Mesenchymal stem cell (in vitro differentiated cells and primary cell): ENCODE results near the gene CSNK1E.
A peak's percentile ranks its signal among the peaks of the same experiment; 100 is the strongest.
"Not testable (repeated sequence)": the region's sequence is repeated elsewhere in the genome, so short reads cannot be mapped to it uniquely, and the experiment has no call there.

Experiments
- DNase-seq: peaks from one replicate; pipeline ENCODE4 v3.0.0-alpha.2; 2013
- H2AFZ ChIP-seq: one replicate; pipeline ENCODE4 v1.6.1; 2013; ENCODE audit warnings: low read depth, mild to moderate bottlenecking, control low read depth, inconsistent platforms, low read length, moderate library complexity
- H2AK5ac ChIP-seq: 2 replicates; pipeline ENCODE4 v1.6.1; 2013; ENCODE audit warnings: low read length, moderate library complexity, mild to moderate bottlenecking, inconsistent platforms; ENCODE audit not compliant: severe bottlenecking
- H2BK120ac ChIP-seq: one replicate; pipeline ENCODE4 v1.6.1; 2013; ENCODE audit warnings: low read depth, mild to moderate bottlenecking, inconsistent platforms, low read length, moderate library complexity
- H2BK12ac ChIP-seq, 2 experiments: one replicate each; pipeline ENCODE4 v1.6.1; 2013; ENCODE audit warnings: inconsistent platforms in 2 of 2, low read length in 2 of 2, mild to moderate bottlenecking in 2 of 2, moderate library complexity in 2 of 2, control low read depth in 1 of 2
- H2BK15ac ChIP-seq: one replicate; pipeline ENCODE4 v1.6.1; 2013; ENCODE audit warnings: mild to moderate bottlenecking, low read depth, inconsistent platforms; ENCODE audit not compliant: poor library complexity, severe bottlenecking
- H2BK5ac ChIP-seq: 2 replicates; pipeline ENCODE4 v1.6.1; 2013; ENCODE audit warnings: low read depth, mild to moderate bottlenecking, low read length, control low read depth, inconsistent platforms; ENCODE audit not compliant: poor library complexity, severe bottlenecking
- H3K14ac ChIP-seq, 2 experiments: one replicate each; pipeline ENCODE4 v1.6.1; 2013; ENCODE audit warnings: inconsistent platforms in 2 of 2, low read length in 2 of 2, control low read depth in 1 of 2, mild to moderate bottlenecking in 1 of 2, moderate library complexity in 1 of 2
- H3K18ac ChIP-seq, 2 experiments: one replicate each; pipeline ENCODE4 v1.6.1; 2013; ENCODE audit warnings: inconsistent platforms in 2 of 2, low read length in 2 of 2, control low read depth in 1 of 2, low read depth in 1 of 2, mild to moderate bottlenecking in 1 of 2
- H3K23ac ChIP-seq, 2 experiments: one replicate each; pipeline ENCODE4 v1.6.1; 2013; ENCODE audit warnings: inconsistent platforms in 2 of 2, low read length in 2 of 2, mild to moderate bottlenecking in 2 of 2, moderate library complexity in 2 of 2, control low read depth in 1 of 2
- H3K27ac ChIP-seq: 2 replicates; pipeline ENCODE4 v1.5.1; 2013; ENCODE audit warnings: mild to moderate bottlenecking, moderate library complexity, low read length, control low read depth, inconsistent platforms; ENCODE audit not compliant: poor library complexity, severe bottlenecking
- H3K27me3 ChIP-seq, 2 experiments: 2 replicates each; pipeline versions ENCODE4 v1.6.1 to v1.7.0; 2013; ENCODE audit warnings: low read length in 2 of 2, mild to moderate bottlenecking in 2 of 2, moderate library complexity in 2 of 2, control low read depth in 1 of 2, inconsistent platforms in 1 of 2; ENCODE audit not compliant: control insufficient read depth in 1 of 2, insufficient read depth in 1 of 2
- H3K36me3 ChIP-seq, 2 experiments: 2 replicates each; pipeline versions ENCODE4 v1.6.1 to v1.7.0; 2013; ENCODE audit warnings: low read length in 2 of 2, control low read depth in 1 of 2, inconsistent platforms in 1 of 2, low read depth in 1 of 2, mild to moderate bottlenecking in 1 of 2; ENCODE audit not compliant: insufficient read depth in 2 of 2, control insufficient read depth in 1 of 2
- H3K4ac ChIP-seq, 2 experiments: one replicate each; pipeline ENCODE4 v1.6.1; 2013; ENCODE audit warnings: inconsistent platforms in 2 of 2, low read length in 2 of 2, mild to moderate bottlenecking in 2 of 2, moderate library complexity in 2 of 2, control low read depth in 1 of 2, low read depth in 1 of 2
- H3K4me1 ChIP-seq: 2 replicates; pipeline ENCODE4 v1.6.1; 2013; ENCODE audit warnings: low read depth, low read length, control low read depth; ENCODE audit not compliant: control insufficient read depth, insufficient read depth
- H3K4me2 ChIP-seq: 2 replicates; pipeline ENCODE4 v1.6.1; 2013; ENCODE audit warnings: low read length, mild to moderate bottlenecking, inconsistent platforms; ENCODE audit not compliant: poor library complexity, severe bottlenecking
- H3K4me3 ChIP-seq, 2 experiments: 2 replicates each; pipeline versions ENCODE4 v1.5.1 to v1.7.0; 2013; ENCODE audit warnings: low read length in 2 of 2, mild to moderate bottlenecking in 2 of 2, control low read depth in 1 of 2, low read depth in 1 of 2; ENCODE audit not compliant: insufficient read depth in 1 of 2
- H3K79me1 ChIP-seq: replicated peaks from 2 replicates; pipeline ENCODE4 v1.6.1; 2013; ENCODE audit warnings: mild to moderate bottlenecking, control low read depth, low read length, inconsistent platforms; ENCODE audit not compliant: poor library complexity, severe bottlenecking
- H3K9ac ChIP-seq: 2 replicates; pipeline ENCODE4 v1.7.0; 2013; ENCODE audit warnings: mild to moderate bottlenecking, low read length, moderate library complexity
- H3K9me3 ChIP-seq: 2 replicates; pipeline ENCODE4 v1.7.0; 2013; ENCODE audit warnings: mild to moderate bottlenecking, low read length; ENCODE audit not compliant: control insufficient read depth
- H4K8ac ChIP-seq: one replicate; pipeline ENCODE4 v1.6.1; 2013; ENCODE audit warnings: inconsistent platforms, mild to moderate bottlenecking, low read length, moderate library complexity
- H4K91ac ChIP-seq: one replicate; pipeline ENCODE4 v1.6.1; 2013; ENCODE audit warnings: mild to moderate bottlenecking, low read length, inconsistent platforms
- WGBS: methylation state at CpG from one replicate; pipeline ENCODE4 v1.1.7; 2013; ENCODE audit warnings: mixed read lengths; 5-methylcytosine and 5-hydroxymethylcytosine counted together

The CSNK1E gene

DNA sequence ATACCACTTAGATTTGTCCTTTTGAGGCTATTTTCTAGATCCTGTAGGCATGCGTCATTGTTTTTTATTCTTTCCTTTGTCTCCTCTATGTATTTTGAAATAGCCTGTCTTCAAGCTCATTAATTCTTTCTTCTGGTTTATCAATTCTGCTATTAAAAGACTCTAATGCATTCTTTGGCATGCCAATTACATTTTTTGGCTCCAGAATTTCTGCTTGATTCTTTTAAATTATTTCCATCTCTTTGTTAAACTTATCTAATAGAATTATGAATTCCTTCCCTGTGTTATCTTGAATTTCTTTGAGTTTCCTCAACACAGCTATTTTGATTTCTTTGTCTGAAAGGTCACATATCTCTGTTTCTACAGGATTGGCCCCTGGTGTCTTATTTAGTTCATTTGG, 42.6 kb upstream of the CSNK1E start:
- H3K9me3 ChIP-seq, H3K14ac ChIP-seq, H2BK15ac ChIP-seq, H3K4me3 ChIP-seq, H3K27ac ChIP-seq, H3K23ac ChIP-seq, H4K91ac ChIP-seq, DNase-seq, H3K9ac ChIP-seq, H3K4me1 ChIP-seq, H3K4ac ChIP-seq, H2AK5ac ChIP-seq, H3K4me2 ChIP-seq, H2AFZ ChIP-seq, H3K36me3 ChIP-seq, H4K8ac ChIP-seq, H3K18ac ChIP-seq, H2BK120ac ChIP-seq, H3K27me3 ChIP-seq, H2BK12ac ChIP-seq, H3K79me1 ChIP-seq, H2BK5ac ChIP-seq: not testable (repeated sequence)
- no CpG with 5 or more reads among the region's 1 CpG for WGBS

DNA sequence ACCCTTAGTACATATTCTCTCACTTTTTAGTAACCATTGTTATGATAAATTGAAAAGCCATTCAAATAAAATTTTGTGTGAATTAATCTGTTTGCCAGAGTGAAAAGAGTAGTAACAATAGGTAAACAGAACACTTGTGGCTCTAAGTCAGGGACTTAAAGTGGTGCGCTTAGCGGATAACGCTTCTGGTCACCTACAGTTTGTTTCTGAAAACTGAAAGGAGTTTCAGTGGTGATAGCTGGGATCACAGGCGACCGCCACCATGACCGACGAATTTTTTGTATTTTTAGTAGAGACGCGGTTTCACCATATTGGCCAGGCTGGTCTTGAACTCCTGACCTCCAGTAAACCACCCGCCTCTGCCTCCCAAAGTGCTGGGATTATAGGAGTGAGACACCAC, 40.7 kb upstream of the CSNK1E start:
- not testable (repeated sequence) for H3K9ac ChIP-seq, H2AK5ac ChIP-seq, H2BK5ac ChIP-seq, H3K23ac ChIP-seq, H2BK120ac ChIP-seq, H4K8ac ChIP-seq, H4K91ac ChIP-seq, H3K4me1 ChIP-seq, H3K4me3 ChIP-seq, H2BK15ac ChIP-seq, H2AFZ ChIP-seq, H2BK12ac ChIP-seq, H3K27ac ChIP-seq, H3K4ac ChIP-seq, H3K4me2 ChIP-seq, H3K18ac ChIP-seq, H3K27me3 ChIP-seq, DNase-seq, H3K79me1 ChIP-seq, H3K14ac ChIP-seq, H3K9me3 ChIP-seq
- 85% methylated on average over 9 of the region's 10 CpGs for WGBS
- peaks cover 6 to 20% of the 10 kb centered on the region in 2 experiments for H3K36me3 ChIP-seq

DNA sequence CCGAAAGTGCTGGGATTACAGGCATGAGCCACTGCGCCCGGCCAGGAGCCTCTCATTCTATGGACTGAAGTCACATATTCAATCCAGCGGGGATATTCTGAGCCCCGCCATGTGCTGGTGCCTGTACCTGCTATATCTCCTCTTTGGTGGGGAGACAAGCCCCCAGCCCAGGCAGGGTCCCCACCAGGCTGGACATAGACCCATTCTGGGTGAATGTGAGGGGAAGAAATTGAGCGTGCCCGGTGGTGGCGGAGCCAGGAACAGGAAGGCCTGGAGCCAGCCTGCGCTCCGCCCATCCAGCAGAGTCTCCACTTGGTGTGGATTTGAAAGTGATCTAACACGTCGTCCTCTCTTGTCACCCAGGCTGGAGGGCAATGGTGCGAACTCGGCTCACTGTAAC, 38.0 kb upstream of the CSNK1E start:
- Histone ChIP-seq H3K4me3 (no peak overlapping the region), H3K79me1 (peaks cover 6% of the 10 kb centered on the region), H3K27ac (no peak overlapping the region), H4K8ac (no peak overlapping the region), H3K23ac (peak overlapping the region in 1 of 2 experiments; percentile 24), H3K14ac (no peak overlapping the region), H3K4ac (no peak overlapping the region), H2AK5ac (no peak overlapping the region), H2AFZ (no peak overlapping the region), H3K9me3 (no peaks in the 10 kb centered on the region), H2BK120ac (no peak overlapping the region), H3K4me2 (no peak overlapping the region), H3K27me3 (no peaks in the 10 kb centered on the region), H2BK5ac (no peak overlapping the region), H3K36me3 (peaks cover 3 to 27% of the 10 kb centered on the region in 2 experiments), H2BK15ac (no peak overlapping the region), H4K91ac (no peak overlapping the region), H3K4me1 (peaks cover 1% of the 10 kb centered on the region), H3K9ac (no peak overlapping the region), H3K18ac (peak overlapping the region in 1 of 2 experiments; percentile 34), H2BK12ac (no peak overlapping the region)
- no peak for DNase-seq
- 94% methylated on average over 14 of the region's 14 CpGs for WGBS

DNA sequence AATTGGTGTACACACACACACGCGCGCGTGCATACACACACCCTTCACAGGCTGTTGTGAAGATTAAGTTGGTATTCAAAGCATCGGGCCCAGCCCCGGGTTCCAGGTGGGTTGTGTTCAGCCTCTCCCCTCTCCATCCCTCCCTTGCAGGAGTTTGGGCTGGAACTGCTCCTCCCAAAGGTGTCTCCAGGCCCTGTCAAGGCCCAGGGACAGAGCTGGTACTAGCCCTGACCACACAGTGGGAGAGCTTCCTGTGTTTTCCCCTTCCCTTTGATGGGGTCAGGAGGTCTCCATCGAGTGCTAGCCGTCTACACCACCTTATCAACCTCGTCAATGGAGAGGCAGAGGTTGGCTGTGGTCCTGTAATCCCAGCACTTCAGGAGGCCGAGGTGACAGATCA, 36.5 kb upstream of the CSNK1E start:
- no peak overlapping the region for H3K14ac ChIP-seq

More for the DNA sequence above, 36.5 kb upstream of the CSNK1E start:
- H2BK12ac ChIP-seq = no peak overlapping the region
- 66% methylated on average over 9 of the region's 10 CpGs for WGBS
- no peak overlapping the region for H3K23ac ChIP-seq
- no peak overlapping the region for H3K4me3 ChIP-seq
- peak overlapping the region; percentile 40 for H4K8ac ChIP-seq
- no peak overlapping the region for H3K4ac ChIP-seq
- H4K91ac ChIP-seq = no peak overlapping the region
- no peak overlapping the region for H2BK5ac ChIP-seq
- peaks cover 6% of the 10 kb centered on the region for H3K79me1 ChIP-seq
- peaks cover 1% of the 10 kb centered on the region for H3K4me1 ChIP-seq
- no peak overlapping the region for H3K18ac ChIP-seq
- no peak overlapping the region for H2AK5ac ChIP-seq
- no peaks in the 10 kb centered on the region for H3K9me3 ChIP-seq
- no peak overlapping the region for H2BK120ac ChIP-seq
- no peak overlapping the region for H2BK15ac ChIP-seq
- H3K4me2 ChIP-seq = no peak overlapping the region
- no peak overlapping the region for H2AFZ ChIP-seq
- H3K36me3 ChIP-seq = peaks cover 3 to 27% of the 10 kb centered on the region in 2 experiments
- H3K9ac ChIP-seq = no peak overlapping the region
- no peak for DNase-seq
- H3K27me3 ChIP-seq = no peaks in the 10 kb centered on the region
- H3K27ac ChIP-seq = no peak overlapping the region
